Breast epithelium (tissue), 4 donors: ENCODE results near the gene FBXL4. TPM values are rescaled to one million over a fixed set of nuclear protein-coding genes. Genes with fewer than 3 reads are reported as not detected.

ENCODE experiments used
- DNase-seq, 2 donors: peaks; one replicate each; pipeline ENCODE4 v3.0.0-alpha.2; 2019; ENCODE audit warnings: low spot score in 2 of 2
- H3K27ac ChIP-seq, 2 donors: fragments of 200-600 bp; sonication (generic) in 1 of 2; one replicate each; pipeline ENCODE4 v1.5.1; 2016 to 2019; ENCODE audit warnings: mild to moderate bottlenecking in 1 of 2
- H3K27me3 ChIP-seq, 2 donors: fragments of 200-600 bp; sonication (generic) in 1 of 2; one replicate each; pipeline versions ENCODE4 v1.5.1 to v1.6.0; 2017 to 2019; ENCODE audit warnings: control low read depth in 1 of 2, mild to moderate bottlenecking in 1 of 2
- H3K36me3 ChIP-seq: fragments of 200-600 bp; one replicate; pipeline ENCODE4 v1.5.1; 2019
- H3K4me1 ChIP-seq, 2 donors: fragments of 200-600 bp; sonication (generic); one replicate each; pipeline ENCODE4 v1.5.1; 2016 to 2019; ENCODE audit warnings: control low read depth in 1 of 2
- H3K4me3 ChIP-seq, 3 donors: fragments of 200-600 bp; sonication (generic); 1 replicate in 2 of 3; 2 replicates in 1 of 3; pipeline ENCODE4 v1.5.1; 2016 to 2019; ENCODE audit warnings: mild to moderate bottlenecking in 3 of 3, moderate library complexity in 2 of 3
- H3K9me3 ChIP-seq, 2 donors: fragments of 200-600 bp; sonication (generic) in 1 of 2; one replicate each; pipeline ENCODE4 v1.5.1; 2016 to 2019; ENCODE audit warnings: control low read depth in 1 of 2
- CTCF ChIP-seq, 3 donors: fragments of 450-650 bp; IDR thresholded peaks; one replicate each; pipeline ENCODE4 v1.5.1; 2016 to 2017; ENCODE audit warnings: antibody characterized with exemption in 3 of 3, mild to moderate bottlenecking in 3 of 3, moderate library complexity in 3 of 3
- POLR2A ChIP-seq: fragments of 450-650 bp; IDR thresholded peaks from one replicate; pipeline ENCODE4 v1.6.1; 2016; ENCODE audit warnings: antibody characterized with exemption, mild to moderate bottlenecking, moderate library complexity
- POLR2AphosphoS5 ChIP-seq, 3 donors: sonication (generic); formaldehyde crosslinking; IDR thresholded peaks; one replicate each; pipeline ENCODE4 v1.6.1; 2017; ENCODE audit warnings: antibody characterized with exemption in 3 of 3
- intact Hi-C: fragments of 100-400 bp; cut with DNase I; formaldehyde crosslinking; loops from one replicate; pipeline ENCODE4 v1.15.1; 2023; ENCODE audit warnings: low total_unique reads
- total RNA-seq, 3 donors: library from RNA; depleted of rRNA; stranded (reverse); fragments of >200 nt; gene quantifications; one replicate each; pipeline ENCODE4 v1.1.0, GENCODE V29; 2016

Gene FBXL4
- total RNA-seq, 3 donors from 2014 or later, result 20.6 to 39.4 (median 21.6) TPM

DNA sequence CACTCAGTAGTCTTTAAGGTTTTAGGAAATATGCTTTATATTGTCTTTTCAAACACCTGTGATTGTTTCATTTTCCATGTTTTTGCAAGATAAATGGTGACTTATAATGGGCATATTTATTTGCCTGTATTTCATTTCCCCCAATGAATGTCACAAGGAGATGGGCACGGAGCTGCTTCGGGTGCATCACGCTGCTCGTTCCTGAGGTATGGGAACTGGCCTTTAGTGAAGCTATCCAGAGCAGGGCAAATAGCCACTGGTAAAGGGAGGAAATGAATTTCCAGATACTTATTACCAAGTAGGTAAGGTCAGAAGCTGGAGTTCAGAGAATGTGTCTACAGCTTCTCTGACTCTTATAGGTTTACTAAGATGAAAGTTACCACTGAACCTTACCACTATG is 109.7 kb downstream of the FBXL4 start:
- intact Hi-C loops, result no loop called here
- TF ChIP-seq POLR2AphosphoS5 (IDR thresholded peaks at IDR 0.05), result no peak
- TF ChIP-seq CTCF (IDR thresholded peaks at IDR 0.05), result no peak
- no peak for TF ChIP-seq POLR2A
- Histone ChIP-seq H3K27ac (no peak overlapping the region), H3K4me3 (no peak overlapping the region), H3K36me3 (no peaks in the 10 kb centered on the region), H3K9me3 (no peaks in the 10 kb centered on the region), H3K4me1 (peaks cover 7% of the 10 kb centered on the region in 2 donors), H3K27me3 (peaks cover 13 to 97% of the 10 kb centered on the region in 2 donors)
- DNase-seq, result no peak

GRCh38 chr6:98836962-98837944 is 110.5 kb downstream of the FBXL4 start:
- intact Hi-C loops, result no loop called here
- no peaks in the 10 kb centered on the region for H3K9me3 ChIP-seq
- no peak overlapping the region for H3K4me3 ChIP-seq
- TF ChIP-seq CTCF (IDR thresholded peaks at IDR 0.05) (no peak), POLR2A (no peak), POLR2AphosphoS5 (IDR thresholded peaks at IDR 0.05) (no peak)
- H3K27me3 ChIP-seq, result peaks cover 12 to 97% of the 10 kb centered on the region in 2 donors
- H3K4me1 ChIP-seq, result peaks cover 13 to 15% of the 10 kb centered on the region in 2 donors
- H3K36me3 ChIP-seq, result no peaks in the 10 kb centered on the region
- DNase-seq, result no peak
- H3K27ac ChIP-seq, result no peak overlapping the region

DNA sequence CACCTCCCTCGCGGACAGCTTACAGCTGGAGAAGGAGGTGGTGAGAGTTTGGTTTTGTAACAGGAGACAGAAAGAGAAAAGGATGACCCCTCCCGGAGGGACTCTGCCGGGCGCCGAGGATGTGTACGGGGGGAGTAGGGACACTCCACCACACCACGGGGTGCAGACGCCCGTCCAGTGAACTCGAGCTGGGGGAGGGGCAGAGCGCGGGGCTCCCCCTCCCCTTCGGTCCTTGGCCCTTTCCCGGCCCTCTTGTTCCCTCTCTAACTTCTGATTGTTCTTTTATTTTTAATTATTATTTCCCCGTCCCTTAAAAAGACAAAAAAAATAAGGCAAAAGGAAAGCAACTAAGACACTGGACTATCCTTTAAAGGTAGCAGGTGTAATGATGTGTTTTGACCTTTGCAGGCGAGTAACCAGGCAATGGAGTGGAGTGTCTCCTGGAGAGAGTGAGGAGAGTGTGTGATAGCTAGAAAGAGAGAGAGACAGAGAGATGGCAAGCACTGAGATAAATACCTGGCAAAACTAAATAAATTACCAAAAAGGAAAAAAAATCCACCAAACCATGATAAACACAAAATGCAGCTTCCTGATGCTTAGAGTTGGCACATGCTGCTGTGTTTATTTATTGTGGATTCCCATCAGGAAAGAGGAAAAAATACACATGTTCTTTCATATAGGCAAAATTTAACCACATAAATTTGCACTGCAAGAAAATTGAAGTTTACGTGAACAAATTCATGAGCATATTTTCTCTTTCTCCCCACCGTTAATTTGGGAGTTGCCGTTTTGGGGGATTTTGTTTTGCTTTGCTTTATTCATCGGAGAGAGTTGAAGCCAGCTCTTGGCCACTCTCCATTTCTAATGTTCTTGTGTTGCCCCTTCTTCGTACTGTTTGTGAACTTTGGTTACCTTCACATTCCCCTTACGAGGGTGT is 111.5 kb downstream of the FBXL4 start:
- no peak for DNase-seq
- intact Hi-C loops, result no loop called here
- H3K27me3 ChIP-seq, result peaks cover 11 to 97% of the 10 kb centered on the region in 2 donors
- peaks cover 19 to 21% of the 10 kb centered on the region in 2 donors for H3K4me1 ChIP-seq
- no peaks in the 10 kb centered on the region for H3K9me3 ChIP-seq
- H3K4me3 ChIP-seq, result peak overlapping the region in 1 of 3 donors; percentile 74
- TF ChIP-seq CTCF (IDR thresholded peaks at IDR 0.05) (no peak), POLR2A (no peak), POLR2AphosphoS5 (IDR thresholded peaks at IDR 0.05) (no peak)
- H3K27ac ChIP-seq, result no peak overlapping the region
- no peaks in the 10 kb centered on the region for H3K36me3 ChIP-seq

- Histone ChIP-seq H3K9me3 (no peaks in the 10 kb centered on the region), H3K4me1 (peaks cover 19 to 21% of the 10 kb centered on the region in 2 donors), H3K27me3 (peaks cover 14 to 97% of the 10 kb centered on the region in 2 donors), H3K27ac (no peak overlapping the region), H3K4me3 (peak overlapping the region; percentile 44 to 74 (median 57)), H3K36me3 (no peaks in the 10 kb centered on the region)
- intact Hi-C loops, result no loop called here
- TF ChIP-seq POLR2AphosphoS5 (IDR thresholded peaks at IDR 0.05), result no peak
- no peak for TF ChIP-seq POLR2A
- no peak for TF ChIP-seq CTCF (IDR thresholded peaks at IDR 0.05)
- no peak for DNase-seq
Observed at GRCh38 chr6:98835149-98836024, 112.4 kb downstream of the FBXL4 start.
